IPS-11a (cell line): ENCODE results near the gene PSD2.

ENCODE experiments used
- H3K4me3 ChIP-seq: one replicate; pipeline ENCODE4 v1.5.1; 2013; ENCODE audit warnings: low read depth, low read length, control low read depth

PSD2 gene

GRCh38 chr5:139810341-139811273, 15.0 kb downstream of the PSD2 start:
- H3K4me3 ChIP-seq = no peak overlapping the region

DNA sequence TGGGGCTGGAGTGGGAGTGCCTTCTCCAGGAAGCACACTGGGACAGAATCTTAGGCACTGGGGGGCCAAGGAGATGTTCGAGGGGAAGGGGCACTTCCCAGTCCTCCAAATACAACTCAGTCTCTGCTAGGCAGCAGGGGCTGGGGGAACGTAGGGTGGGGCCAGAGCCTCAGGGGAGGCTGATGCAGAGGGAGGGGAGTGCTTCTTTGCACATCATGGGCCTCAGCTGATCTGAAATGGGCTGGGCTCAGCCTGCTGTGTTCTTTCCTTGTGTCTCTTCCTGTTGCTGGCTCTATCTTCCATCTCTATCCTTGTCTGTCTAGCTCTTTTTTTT, 15.6 kb downstream of the PSD2 start:
- H3K4me3 ChIP-seq = no peak overlapping the region

- no peak overlapping the region for H3K4me3 ChIP-seq
These were observed 16.7 kb downstream of the PSD2 start for GRCh38 chr5:139812323-139812722.

- no peak overlapping the region for H3K4me3 ChIP-seq
These were observed 17.5 kb downstream of the PSD2 start for GRCh38 chr5:139812836-139813805.

GRCh38 chr5:139814191-139814601, 18.6 kb downstream of the PSD2 start:
- no peak overlapping the region for H3K4me3 ChIP-seq

- no peak overlapping the region for H3K4me3 ChIP-seq
These were observed 19.2 kb downstream of the PSD2 start for GRCh38 chr5:139814704-139815280.

- H3K4me3 ChIP-seq = no peak overlapping the region
These were observed 21.0 kb downstream of the PSD2 start for GRCh38 chr5:139816566-139816965.

DNA sequence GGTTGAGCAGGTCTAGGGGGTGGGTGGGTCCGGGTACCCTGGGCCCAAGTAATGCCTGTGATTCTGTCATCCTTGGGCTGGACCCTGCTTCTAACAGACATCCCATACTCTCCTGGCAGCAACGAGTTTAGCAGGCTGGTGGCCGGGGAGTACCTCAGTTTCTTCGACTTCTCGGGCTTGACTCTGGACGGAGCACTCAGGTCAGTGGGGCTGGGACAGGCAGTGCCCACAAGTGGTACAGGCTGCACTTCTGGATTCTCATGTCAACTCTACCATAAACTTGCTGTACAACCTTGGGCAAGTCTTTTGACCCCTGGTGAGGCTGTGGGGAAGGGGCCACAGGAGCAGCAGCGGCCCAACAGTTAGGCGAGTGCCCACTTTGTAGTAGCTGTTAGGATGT, 21.8 kb downstream of the PSD2 start:
- H3K4me3 ChIP-seq = no peak overlapping the region

- no peak overlapping the region for H3K4me3 ChIP-seq
These were observed 22.4 kb downstream of the PSD2 start for GRCh38 chr5:139817970-139818369.

DNA sequence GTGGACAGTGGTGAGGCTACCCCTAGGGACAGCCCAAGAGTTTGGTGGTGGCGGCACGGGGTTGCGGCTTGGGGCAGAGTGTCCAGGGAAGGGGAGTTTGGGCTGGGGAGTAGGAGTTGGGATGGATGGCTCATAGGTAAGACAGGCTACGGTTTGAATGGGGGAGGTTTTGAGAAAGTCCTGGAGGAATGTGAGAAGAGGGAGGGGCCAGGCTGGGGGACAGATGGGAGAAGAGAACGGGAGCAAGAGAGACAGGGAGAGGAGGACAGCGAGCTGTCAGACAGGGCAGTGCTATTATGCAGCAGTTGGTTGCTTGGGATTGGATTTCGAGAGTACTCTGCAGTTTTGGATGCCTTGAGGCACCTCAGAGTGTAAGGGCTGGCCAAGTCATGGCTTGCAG, 24.5 kb downstream of the PSD2 start:
- H3K4me3 ChIP-seq = no peak overlapping the region

GRCh38 chr5:139820606-139821005, 25.0 kb downstream of the PSD2 start:
- no peak overlapping the region for H3K4me3 ChIP-seq

DNA sequence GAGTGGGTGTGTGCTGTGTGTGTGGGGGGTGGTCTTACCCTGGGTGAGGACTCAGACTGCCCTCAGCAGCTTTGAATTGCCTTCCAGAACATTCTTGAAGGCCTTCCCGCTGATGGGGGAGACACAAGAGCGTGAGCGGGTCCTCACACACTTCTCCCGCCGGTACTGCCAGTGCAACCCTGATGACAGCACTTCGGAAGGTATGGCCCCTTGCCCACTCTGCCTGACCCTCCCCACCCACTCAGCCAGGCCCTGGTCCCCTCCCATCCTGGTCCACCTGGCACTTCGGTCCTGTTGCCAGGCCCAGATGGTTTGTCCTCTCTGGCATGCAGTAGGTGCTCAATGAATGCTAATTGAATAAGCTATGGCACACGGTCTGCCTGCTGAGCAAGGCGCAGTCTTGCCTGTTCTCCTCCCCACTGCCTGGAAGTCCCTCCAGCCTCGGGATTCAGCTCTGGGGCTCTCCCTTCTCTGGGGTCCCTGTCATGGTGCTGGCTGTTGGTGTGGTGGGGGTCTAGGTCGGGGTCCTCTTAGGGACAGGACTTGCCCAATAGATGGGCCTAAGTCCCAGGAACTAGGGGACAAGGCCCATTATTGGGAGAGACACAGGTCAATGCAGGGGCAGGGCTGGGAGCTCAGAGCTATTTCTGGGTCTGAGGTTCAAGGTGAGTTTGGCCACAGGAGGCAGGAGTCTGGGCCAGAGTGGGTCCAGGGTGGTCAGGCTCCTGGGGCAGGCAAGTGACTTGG, 26.4 kb downstream of the PSD2 start:
- H3K4me3 ChIP-seq = no peak overlapping the region

GRCh38 chr5:139822553-139823425, 27.2 kb downstream of the PSD2 start:
- no peak overlapping the region for H3K4me3 ChIP-seq

GRCh38 chr5:139823757-139824355, 28.2 kb downstream of the PSD2 start:
- H3K4me3 ChIP-seq = no peak overlapping the region

DNA sequence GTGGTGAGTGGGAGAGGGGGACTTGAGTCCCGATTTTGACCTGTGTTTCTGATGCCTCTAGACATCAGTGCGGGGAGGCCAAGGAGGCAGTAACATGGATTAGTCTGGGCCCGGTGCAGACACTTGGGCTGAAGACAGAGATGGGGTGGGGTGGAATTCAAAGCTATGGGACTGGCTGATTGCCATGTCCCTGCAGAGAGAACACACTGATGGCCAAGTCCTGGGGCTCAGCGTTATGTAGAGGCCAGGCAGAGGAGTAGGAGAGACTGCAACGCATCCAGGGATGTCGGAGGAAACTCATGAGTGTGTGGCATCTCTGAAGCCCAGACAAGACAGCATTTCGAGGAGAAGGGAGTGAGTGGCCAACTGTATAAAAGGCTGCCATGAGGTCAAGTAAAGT, 30.1 kb downstream of the PSD2 start:
- no peak overlapping the region for H3K4me3 ChIP-seq

- H3K4me3 ChIP-seq = no peak overlapping the region
These were observed 32.7 kb downstream of the PSD2 start for GRCh38 chr5:139828207-139828895.

- H3K4me3 ChIP-seq = no peak overlapping the region
These were observed 33.9 kb downstream of the PSD2 start for GRCh38 chr5:139829471-139829870.

DNA sequence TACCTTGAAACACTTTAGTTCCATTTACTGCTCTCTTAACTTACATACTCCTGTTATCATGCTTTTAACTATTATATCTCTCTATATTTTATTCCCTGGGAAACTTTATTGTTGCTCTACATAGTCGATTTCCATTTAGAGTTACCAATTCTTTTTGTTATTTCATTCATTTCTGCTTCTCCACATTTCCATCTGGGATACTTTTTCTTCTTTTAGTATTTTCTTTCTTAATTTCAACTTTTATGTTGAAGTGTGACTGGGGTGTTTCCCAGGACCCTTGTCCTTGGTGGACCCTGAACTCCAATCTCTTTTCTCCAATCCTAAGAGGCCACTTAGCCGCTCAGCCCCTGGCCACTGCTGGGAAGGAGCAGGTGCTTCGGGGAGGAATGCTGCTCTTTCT, 36.0 kb downstream of the PSD2 start:
- H3K4me3 ChIP-seq = no peak overlapping the region

GRCh38 chr5:139833525-139833924, 37.9 kb downstream of the PSD2 start:
- no peak overlapping the region for H3K4me3 ChIP-seq
